Effector memory CD8-positive, alpha-beta T cell (primary cell): ENCODE measurements around the gene KRTAP10-7.
"Not testable (repeated sequence)": the region's sequence is repeated elsewhere in the genome, so short reads cannot be mapped to it uniquely, and the experiment has no call there.

Experiments
- ATAC-seq: fragments of 150-1000 bp; cut with Tn5 transposase; replicated peaks from 2 replicates; pipeline ENCODE4 v1.10.0; 2021; ENCODE audit warnings: mild to moderate bottlenecking, moderate library complexity
- DNase-seq, 3 experiments: peaks; one replicate each; pipeline ENCODE4 v3.0.0; 2021
- H3K27ac Mint-ChIP-seq, 2 donors: one replicate each; pipeline ENCODE4 v1.8.0; 2022; ENCODE audit warnings: mild to moderate bottlenecking in 2 of 2, mixed read lengths in 2 of 2, moderate library complexity in 2 of 2
- H3K27me3 Mint-ChIP-seq, 2 donors: one replicate each; pipeline ENCODE4 v1.8.0; 2022; ENCODE audit warnings: mixed read lengths in 2 of 2
- H3K36me3 Mint-ChIP-seq: one replicate; pipeline ENCODE4 v1.8.0; 2022; ENCODE audit warnings: mild to moderate bottlenecking, moderate library complexity, mixed read lengths; ENCODE audit not compliant: insufficient read depth
- H3K4me1 Mint-ChIP-seq, 2 donors: one replicate each; pipeline ENCODE4 v1.8.0; 2022; ENCODE audit warnings: low read depth in 2 of 2, mixed read lengths in 2 of 2
- H3K4me3 Mint-ChIP-seq, 2 donors: one replicate each; pipeline ENCODE4 v1.8.0; 2022; ENCODE audit warnings: mild to moderate bottlenecking in 2 of 2, mixed read lengths in 2 of 2, moderate library complexity in 2 of 2
- H3K9me3 Mint-ChIP-seq, 2 donors: one replicate each; pipeline ENCODE4 v1.8.0; 2022; ENCODE audit warnings: mixed read lengths in 2 of 2

KRTAP10-7 gene

DNA sequence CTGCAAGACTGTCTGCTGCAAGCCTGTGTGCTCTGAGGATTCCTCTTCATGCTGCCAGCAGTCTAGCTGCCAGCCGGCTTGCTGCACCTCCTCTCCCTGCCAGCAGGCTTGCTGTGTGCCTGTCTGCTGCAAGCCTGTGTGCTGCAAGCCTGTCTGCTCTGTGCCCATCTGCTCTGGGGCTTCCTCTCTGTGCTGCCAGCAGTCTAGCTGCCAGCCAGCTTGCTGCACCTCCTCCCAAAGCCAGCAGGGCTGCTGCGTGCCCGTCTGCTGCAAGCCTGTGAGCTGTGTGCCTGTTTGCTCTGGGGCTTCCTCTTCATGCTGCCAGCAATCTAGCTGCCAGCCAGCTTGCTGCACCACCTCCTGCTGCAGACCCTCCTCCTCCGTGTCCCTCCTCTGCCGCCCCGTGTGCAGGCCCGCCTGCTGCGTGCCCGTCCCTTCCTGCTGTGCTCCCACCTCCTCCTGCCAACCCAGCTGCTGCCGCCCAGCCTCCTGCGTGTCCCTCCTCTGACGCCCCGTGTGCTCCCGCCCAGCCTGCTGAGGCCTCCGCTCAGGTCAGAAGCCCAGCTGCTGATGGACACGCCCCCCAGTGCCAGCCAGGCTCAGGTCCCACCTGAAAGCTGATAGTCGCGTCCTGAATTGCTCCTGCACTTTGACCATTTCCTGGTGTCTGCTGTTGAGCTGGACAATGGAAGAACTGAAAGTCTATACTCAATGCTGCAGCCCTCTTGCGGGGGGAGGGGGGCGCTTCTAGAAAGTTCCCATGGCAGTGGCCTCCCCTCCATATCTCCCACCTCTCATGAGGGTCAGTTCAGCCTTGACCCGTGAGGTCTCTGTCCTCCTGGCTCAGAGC is 25.7 kb upstream of the KRTAP10-7 start:
- Mint-ChIP-seq H3K9me3 (peaks cover 0 to 2% of the 10 kb centered on the region in 2 donors), H3K4me3 (no peak overlapping the region), H3K27me3 (peaks cover 18 to 66% of the 10 kb centered on the region in 2 donors), H3K36me3 (no peaks in the 10 kb centered on the region), H3K27ac (peak overlapping the region; percentile 60 to 83), H3K4me1 (peaks cover 7 to 15% of the 10 kb centered on the region in 2 donors)
- ATAC-seq (no peak), DNase-seq (no peak)

DNA sequence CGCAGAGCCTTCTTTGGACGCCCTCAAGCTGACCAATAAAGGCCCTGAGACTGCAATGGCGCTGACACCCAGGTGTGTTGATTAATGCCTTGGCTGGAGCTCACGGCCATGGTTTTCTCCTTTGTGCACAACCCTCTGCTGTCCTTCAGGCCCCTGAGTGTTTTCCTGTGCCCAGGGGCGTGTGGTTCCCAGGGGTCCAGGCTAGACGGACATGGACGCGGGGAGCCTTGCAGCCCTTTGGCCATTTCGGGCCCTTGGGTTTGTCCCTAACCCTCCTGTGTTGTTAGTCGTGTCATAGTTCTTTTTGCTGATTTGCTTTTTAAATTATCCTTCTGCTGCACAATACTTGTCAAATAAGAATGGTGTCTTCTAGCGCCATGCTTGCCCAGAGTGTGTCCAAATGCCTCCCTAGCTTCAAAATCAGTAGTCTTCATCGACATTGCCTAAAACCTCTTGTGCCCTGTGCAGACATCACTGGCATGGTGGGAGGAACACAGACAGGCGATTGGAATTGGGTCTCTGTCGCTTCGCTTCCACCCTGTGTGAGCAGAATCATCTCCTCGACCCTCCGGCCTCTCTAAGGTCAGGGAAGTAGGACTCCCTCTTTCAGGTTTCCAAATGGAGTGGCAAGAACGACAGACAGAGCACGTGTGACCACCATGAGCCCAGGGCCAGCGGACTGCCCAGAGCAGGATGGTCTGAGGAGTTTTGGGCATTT is 24.9 kb upstream of the KRTAP10-7 start:
- H3K27ac Mint-ChIP-seq, result peak overlapping the region; percentile 60 to 83
- H3K9me3 Mint-ChIP-seq, result peaks cover 0 to 2% of the 10 kb centered on the region in 2 donors
- H3K4me1 Mint-ChIP-seq, result peaks cover 7 to 15% of the 10 kb centered on the region in 2 donors
- H3K36me3 Mint-ChIP-seq, result no peaks in the 10 kb centered on the region
- no peak overlapping the region for H3K4me3 Mint-ChIP-seq
- H3K27me3 Mint-ChIP-seq, result peaks cover 18 to 66% of the 10 kb centered on the region in 2 donors
- no peak for ATAC-seq
- no peak for DNase-seq

DNA sequence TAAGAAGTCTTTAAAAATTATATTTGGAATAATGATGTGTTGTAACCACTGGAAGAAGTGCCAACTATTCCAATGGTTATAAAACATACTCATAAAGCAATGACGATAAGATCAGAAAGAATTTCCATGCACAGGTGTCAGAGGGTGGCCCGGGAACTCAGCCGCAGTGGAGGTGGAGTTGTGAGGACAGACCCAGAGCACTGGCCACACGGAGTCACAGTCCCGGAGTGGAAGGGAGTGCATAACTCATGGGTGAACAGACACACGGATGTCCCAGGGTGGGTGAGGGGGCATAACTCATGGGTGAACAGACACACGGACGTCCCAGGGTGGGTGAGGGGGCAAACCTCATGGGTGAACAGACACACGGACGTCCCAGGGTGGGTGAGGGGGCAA is 24.4 kb upstream of the KRTAP10-7 start:
- no peak for DNase-seq
- no peak overlapping the region for H3K4me3 Mint-ChIP-seq
- H3K4me1 Mint-ChIP-seq, result peaks cover 7 to 15% of the 10 kb centered on the region in 2 donors
- no peak for ATAC-seq
- H3K27ac Mint-ChIP-seq, result peak overlapping the region in 1 of 2 donors; percentile 83
- H3K27me3 Mint-ChIP-seq, result peaks cover 18 to 66% of the 10 kb centered on the region in 2 donors
- peaks cover 1 to 2% of the 10 kb centered on the region in 2 donors for H3K9me3 Mint-ChIP-seq
- no peaks in the 10 kb centered on the region for H3K36me3 Mint-ChIP-seq

DNA sequence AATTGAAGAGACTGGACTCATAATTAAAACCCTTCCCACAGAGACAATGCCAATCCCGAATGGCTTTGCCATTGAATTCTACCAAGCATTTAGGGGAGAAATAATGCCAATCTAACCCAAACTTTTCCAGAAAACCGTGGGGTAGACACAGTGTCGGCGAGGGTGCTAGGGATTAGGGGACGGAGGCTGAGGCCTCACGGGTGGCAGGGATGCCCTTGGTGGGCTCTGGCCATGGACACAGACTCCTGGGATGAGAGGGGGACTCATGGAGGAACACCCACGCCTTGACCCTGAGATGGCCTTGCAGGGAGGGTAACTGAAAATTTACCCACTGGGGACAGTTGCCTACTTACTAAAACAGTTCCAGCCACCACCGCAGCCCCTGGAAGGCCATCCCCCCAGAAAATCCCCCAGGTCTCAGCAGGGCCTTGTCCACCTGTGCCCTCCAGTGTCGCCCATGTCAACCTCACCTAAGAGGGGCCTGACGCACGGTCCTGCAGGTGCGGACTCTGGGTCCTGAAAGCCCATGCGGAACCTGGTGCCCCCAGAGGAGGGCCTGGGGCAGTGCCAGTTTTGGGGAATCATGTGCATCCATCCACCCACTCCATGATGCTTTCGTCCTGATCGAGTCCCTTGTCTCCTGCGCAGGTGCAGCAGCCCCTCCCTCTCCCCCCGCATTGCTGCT is 21.9 kb upstream of the KRTAP10-7 start:
- Mint-ChIP-seq H3K4me1 (peaks cover 7 to 8% of the 10 kb centered on the region in 2 donors), H3K27ac (no peak overlapping the region), H3K36me3 (no peaks in the 10 kb centered on the region), H3K4me3 (no peak overlapping the region), H3K9me3 (peaks cover 7 to 9% of the 10 kb centered on the region in 2 donors), H3K27me3 (peaks cover 19 to 66% of the 10 kb centered on the region in 2 donors)
- ATAC-seq (no peak), DNase-seq (no peak)

DNA sequence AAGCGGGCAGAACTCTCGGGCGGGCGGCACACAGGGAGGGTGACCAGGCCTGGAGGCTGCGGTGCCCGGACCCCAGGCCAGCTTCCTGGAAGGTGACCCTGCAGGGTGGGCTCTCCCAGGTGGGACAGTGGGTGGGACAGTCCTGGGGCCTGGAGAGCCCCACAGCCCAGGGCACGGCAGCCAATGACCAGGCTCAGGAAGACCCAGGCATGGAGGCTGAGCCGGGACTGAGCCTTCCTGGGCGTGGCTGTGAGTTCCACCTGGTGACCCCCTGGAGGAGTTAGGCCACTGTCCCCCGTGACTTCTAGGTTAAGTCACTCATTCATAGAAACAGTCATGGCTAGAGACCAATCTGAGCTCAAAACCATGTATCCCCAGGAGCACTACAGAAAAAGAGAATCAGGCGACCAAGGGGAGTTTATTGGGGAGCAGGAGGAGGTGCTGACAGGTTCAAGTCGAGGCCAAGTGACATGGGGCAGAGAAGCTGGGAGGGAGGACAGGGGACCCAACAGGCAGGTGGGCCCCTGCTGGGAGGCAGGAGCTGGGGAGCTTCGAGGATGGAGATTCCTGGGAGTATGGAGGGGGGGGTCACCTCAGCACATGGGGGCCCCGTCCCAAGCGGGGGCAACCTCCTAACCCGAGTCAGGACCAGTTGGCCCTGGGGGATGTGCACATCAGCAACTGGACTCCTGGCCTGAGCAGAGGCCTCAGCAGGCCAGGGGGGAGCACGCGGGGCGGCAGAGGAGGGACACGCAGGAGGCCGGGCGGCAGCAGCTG is 21.2 kb upstream of the KRTAP10-7 start:
- Mint-ChIP-seq H3K9me3 (peaks cover 7 to 9% of the 10 kb centered on the region in 2 donors), H3K36me3 (no peaks in the 10 kb centered on the region), H3K27ac (no peak overlapping the region), H3K4me1 (peaks cover 7 to 11% of the 10 kb centered on the region in 2 donors), H3K27me3 (peaks cover 21 to 68% of the 10 kb centered on the region in 2 donors), H3K4me3 (no peak overlapping the region)
- ATAC-seq (no peak), DNase-seq (no peak)

DNA sequence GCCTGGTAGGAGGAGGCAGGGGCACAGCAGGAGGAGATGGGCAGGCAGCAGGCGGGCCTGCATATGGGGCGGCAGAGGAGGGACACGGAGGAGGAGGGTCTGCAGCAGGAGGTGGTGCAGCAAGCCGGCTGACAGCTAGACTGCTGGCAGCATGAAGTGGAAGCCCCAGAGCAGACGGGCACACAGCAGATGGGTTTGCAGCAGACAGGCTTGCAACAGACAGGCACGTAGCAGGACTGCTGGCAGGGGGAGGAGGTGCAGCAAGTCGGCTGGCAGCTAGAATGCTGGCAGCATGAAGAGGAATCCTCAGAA is 20.6 kb upstream of the KRTAP10-7 start:
- no peak for ATAC-seq
- Mint-ChIP-seq H3K27ac (no peak overlapping the region), H3K27me3 (peaks cover 21 to 68% of the 10 kb centered on the region in 2 donors)

DNA sequence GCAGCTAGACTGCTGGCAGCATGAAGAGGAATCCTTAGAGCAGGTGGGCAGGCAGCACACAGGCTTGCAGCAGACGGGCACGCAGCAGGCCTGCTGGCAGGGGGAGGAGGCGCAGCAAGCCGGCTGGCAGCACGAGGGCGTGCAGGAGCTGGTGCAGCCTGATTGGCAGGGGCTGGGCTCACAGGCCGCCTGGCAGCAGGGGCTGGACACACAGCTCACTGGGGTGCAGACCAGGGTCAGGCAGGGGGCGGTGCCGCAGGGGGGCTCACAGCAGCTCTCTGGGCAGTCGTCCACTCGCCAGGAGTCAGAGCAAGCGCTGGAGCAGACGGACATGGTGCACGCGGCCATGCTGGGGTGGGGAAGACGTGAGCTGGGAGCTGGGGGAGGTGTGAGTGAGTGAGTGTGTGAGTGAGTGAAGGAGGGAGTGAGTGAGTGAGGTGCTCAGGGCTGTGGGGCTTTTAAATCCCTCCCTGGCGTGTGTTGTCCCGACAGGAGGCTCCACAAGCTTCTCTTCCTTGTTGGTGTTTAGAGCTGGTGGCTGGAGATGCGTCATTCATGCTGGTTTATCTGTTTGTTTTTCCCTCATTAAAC is 20.1 kb upstream of the KRTAP10-7 start, which contains the start of gene KRTAP10-5:
KRTAP10-5 (minus strand) TSS at position 374 of the 591 bp plus-strand sequence; CDS start at position 348, 26 bp downstream.
- ATAC-seq, H3K9me3 Mint-ChIP-seq, DNase-seq, H3K36me3 Mint-ChIP-seq, H3K27ac Mint-ChIP-seq, H3K4me1 Mint-ChIP-seq: not testable (repeated sequence)
- H3K4me3 Mint-ChIP-seq, result peak within 1 kb of the TSS in 1 of 2 donors; percentile 52
- H3K27me3 Mint-ChIP-seq, result peaks cover 19 to 68% of the 10 kb centered on the region in 2 donors

More for the DNA sequence above, 20.6 kb upstream of the KRTAP10-7 start:
- Mint-ChIP-seq H3K36me3 (no peaks in the 10 kb centered on the region), H3K4me1 (peaks cover 2 to 10% of the 10 kb centered on the region in 2 donors), H3K9me3 (peaks cover 7 to 9% of the 10 kb centered on the region in 2 donors), H3K4me3 (peak overlapping the region in 1 of 2 donors; percentile 52)
- no peak for DNase-seq

DNA sequence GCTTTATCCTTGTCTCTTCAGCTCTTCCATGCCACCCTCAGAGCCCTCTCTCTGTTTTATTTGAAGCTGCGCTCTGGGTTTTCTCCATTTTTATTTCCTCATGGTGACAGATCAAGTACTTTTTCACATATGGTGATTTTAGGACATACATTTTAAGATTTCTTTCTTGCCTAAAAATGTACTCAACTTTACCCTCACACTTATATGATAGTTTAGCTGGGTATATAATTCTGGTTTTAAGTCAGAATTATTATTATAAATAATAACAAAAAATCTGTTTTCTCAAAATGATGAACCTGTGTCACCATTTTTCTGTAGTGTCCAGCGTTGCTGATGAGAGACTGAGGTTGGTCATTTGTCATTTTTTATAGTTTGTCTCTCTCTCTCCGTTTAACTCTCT is 19.2 kb upstream of the KRTAP10-7 start:
- Mint-ChIP-seq H3K27ac (no peak overlapping the region), H3K27me3 (peaks cover 28 to 69% of the 10 kb centered on the region in 2 donors), H3K9me3 (peaks cover 7 to 9% of the 10 kb centered on the region in 2 donors), H3K4me1 (peaks cover 0 to 7% of the 10 kb centered on the region in 2 donors), H3K36me3 (no peaks in the 10 kb centered on the region), H3K4me3 (no peak overlapping the region)
- no peak for ATAC-seq
- DNase-seq, result no peak

DNA sequence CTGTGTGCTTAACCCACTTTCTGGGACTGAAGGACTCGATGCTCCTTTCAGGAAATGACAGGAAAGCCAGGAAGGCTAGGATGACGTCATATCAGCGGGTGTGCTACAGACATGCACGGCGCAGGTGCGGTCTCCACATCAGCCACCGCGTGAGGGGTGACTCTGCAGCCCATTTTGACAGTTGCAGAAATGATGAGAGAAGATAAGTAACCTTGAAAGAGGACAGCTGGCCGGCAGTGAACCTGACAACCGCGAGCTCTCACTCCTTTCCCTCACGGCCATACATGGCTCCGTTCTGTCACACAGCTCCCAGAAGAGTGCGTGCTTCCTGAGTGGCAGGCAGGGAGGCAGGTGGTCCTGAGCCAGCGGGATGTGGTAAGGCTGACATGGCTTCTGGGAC is 18.3 kb upstream of the KRTAP10-7 start:
- Mint-ChIP-seq H3K27ac (no peak overlapping the region), H3K4me3 (no peak overlapping the region), H3K36me3 (no peaks in the 10 kb centered on the region), H3K27me3 (peaks cover 37 to 78% of the 10 kb centered on the region in 2 donors), H3K4me1 (peaks cover 0 to 7% of the 10 kb centered on the region in 2 donors), H3K9me3 (peaks cover 7 to 9% of the 10 kb centered on the region in 2 donors)
- DNase-seq (no peak), ATAC-seq (no peak)

DNA sequence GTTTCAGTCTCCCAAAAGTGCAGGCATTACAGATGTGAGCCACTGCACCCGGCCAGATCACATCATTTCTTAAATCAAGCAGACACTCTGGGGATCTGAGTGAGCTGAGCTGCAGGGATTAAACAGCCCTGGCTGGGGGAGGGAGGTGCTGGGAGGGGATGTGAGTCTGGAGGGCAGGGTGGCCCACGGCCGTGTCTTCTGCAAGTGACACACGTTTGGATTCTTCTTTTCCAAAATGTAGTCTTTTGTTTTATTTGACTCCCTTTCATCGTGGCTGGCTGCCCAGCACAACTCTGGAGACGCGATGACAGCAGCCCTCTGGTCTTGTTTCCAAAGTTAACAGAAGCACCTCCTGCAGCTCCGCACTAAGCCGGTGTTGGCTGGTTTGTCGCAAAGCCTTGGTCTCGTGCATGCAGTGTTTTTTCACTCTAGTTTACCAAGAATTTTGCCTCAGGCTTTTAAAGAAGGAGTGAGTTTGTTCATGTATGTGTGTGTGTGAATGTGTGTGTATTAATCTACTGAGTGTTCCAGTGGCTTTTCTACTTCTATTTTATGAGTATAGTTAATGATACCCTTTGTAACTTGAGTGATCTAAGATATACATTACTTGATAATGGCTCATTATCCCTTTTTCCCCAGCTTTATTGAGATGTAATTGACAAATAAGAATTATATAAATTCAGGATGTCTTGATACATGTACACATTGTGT is 17.2 kb upstream of the KRTAP10-7 start:
- no peaks in the 10 kb centered on the region for H3K36me3 Mint-ChIP-seq
- peaks cover 41 to 89% of the 10 kb centered on the region in 2 donors for H3K27me3 Mint-ChIP-seq
- ATAC-seq, result no peak
- peaks cover 0 to 7% of the 10 kb centered on the region in 2 donors for H3K4me1 Mint-ChIP-seq
- H3K27ac Mint-ChIP-seq, result peak overlapping the region in 1 of 2 donors; percentile 87
- H3K4me3 Mint-ChIP-seq, result no peak overlapping the region
- no peak for DNase-seq
- H3K9me3 Mint-ChIP-seq, result peaks cover 5 to 9% of the 10 kb centered on the region in 2 donors

DNA sequence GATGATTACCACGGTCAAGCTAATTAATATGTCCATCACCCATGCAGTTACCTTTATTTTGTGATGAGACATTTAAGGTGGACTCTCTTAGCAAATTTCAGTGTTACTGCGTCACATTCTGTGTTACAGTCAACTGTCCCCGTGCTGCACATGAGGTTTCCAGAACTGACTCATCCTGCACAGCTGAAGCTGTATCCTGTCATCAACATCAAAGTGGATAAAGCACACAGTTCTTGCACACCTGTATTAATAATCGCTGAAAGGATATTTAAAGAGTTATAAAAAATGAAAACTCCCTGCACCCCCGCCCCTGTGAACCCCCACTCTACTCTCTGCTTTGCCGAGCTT is 16.6 kb upstream of the KRTAP10-7 start:
- DNase-seq, result no peak
- Mint-ChIP-seq H3K9me3 (peaks cover 5 to 9% of the 10 kb centered on the region in 2 donors), H3K4me1 (peaks cover 0 to 7% of the 10 kb centered on the region in 2 donors), H3K4me3 (no peak overlapping the region), H3K36me3 (no peaks in the 10 kb centered on the region), H3K27ac (no peak overlapping the region), H3K27me3 (peaks cover 41 to 89% of the 10 kb centered on the region in 2 donors)
- ATAC-seq, result peak; percentile 42

DNA sequence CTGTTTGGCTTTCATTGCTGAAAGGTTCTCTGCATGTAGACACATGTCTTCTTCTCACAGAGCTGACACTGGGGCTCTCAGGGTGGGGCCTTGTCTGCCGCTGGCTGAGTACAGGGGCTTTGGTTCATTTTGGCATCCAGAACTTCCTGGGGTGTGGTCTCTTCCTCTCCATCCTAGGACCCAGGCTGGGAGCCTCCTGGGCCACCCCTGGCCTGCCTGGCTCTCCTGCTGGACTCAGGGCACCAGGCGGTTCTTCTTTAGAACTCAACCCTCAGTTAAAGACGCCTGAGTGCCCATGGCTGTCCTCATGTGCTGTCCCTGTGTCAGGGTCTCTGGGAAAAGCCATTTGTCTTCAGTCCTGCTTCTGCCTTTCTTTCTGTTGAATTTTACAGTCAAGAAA is 14.5 kb upstream of the KRTAP10-7 start:
- no peak overlapping the region for H3K27ac Mint-ChIP-seq
- peaks cover 41 to 89% of the 10 kb centered on the region in 2 donors for H3K27me3 Mint-ChIP-seq
- H3K4me1 Mint-ChIP-seq, result peaks cover 0 to 7% of the 10 kb centered on the region in 2 donors
- peaks cover 5 to 9% of the 10 kb centered on the region in 2 donors for H3K9me3 Mint-ChIP-seq
- ATAC-seq (no peak), DNase-seq (no peak)
- no peaks in the 10 kb centered on the region for H3K36me3 Mint-ChIP-seq
- H3K4me3 Mint-ChIP-seq, result no peak overlapping the region
